ENCODE measurements around the gene EFEMP2.
A peak's percentile ranks its signal among the peaks of the same experiment; 100 is the strongest.

Gene EFEMP2

GRCh38 chr11:65826984-65827735, 45.4 kb downstream of the EFEMP2 start:
- DNase-seq (ENCODE audit: low read depth in 2 of 2), result no peak

- DNase-seq (ENCODE audit: low read depth in 2 of 2), result no peak
Observed at GRCh38 chr11:65822776-65823528, 49.6 kb downstream of the EFEMP2 start.

DNA sequence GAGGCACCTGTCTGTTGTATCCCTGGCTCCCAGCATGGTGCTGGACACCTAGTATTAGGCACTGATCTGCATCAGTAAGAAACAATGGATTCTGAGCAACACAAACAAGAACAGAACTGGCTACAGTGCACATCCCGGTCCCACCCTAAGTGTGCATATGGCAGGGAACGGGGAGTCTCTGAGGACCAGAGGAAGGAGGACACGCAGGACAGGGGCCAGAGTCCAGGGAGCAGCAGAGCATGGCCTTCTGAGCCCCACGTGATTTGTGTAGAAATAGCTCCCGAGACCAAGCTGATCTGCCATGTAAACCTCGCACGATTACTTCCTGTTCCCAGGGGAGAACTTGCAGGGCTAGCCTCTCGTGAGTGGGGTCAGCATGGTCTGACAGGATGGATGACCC, 51.5 kb downstream of the EFEMP2 start:
- no peak for DNase-seq (ENCODE audit: low read depth in 2 of 2)

DNA sequence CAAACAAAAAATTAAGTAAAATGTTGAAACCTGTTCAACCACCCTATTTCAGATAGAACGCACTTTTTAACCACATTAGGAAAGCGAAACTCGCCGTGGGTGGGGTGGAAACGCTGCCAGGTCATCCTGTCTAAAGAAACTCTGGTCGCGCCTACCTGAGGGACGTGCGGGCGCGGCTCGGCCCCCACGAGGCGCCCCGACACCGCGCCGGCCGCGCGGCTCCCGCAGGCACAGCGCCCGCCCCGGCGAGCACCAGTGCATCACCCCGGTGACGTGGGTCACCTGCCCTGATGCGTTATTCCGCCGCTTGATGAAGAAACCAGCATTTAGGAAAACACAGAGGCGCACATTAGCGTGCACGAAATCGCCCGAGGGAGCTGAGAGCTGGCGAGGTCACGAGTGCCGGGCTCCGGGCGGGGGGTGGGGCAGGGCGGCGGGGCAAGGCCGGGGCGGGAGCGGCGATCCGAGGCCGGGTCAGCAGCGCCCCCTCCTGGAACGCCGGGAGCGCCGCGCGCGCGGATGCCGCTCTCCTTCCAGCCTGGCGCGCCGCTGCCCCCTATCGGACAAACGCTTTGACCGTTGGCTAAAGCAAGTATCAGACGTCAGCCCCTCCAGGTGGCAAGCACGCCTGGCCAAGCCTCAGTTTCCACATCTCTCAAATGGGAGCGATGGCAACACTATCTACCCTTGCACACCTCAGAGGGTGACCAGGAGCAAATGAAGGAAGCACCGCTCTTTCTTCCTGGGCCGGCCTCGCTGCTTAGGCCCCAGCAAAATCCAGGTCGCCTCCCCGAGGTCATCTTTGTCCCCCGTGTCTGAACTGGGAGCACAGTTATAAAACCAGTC, 54.5 kb downstream of the EFEMP2 start:
- peak; percentile 92 for DNase-seq (ENCODE audit: low read depth in 2 of 2)

DNA sequence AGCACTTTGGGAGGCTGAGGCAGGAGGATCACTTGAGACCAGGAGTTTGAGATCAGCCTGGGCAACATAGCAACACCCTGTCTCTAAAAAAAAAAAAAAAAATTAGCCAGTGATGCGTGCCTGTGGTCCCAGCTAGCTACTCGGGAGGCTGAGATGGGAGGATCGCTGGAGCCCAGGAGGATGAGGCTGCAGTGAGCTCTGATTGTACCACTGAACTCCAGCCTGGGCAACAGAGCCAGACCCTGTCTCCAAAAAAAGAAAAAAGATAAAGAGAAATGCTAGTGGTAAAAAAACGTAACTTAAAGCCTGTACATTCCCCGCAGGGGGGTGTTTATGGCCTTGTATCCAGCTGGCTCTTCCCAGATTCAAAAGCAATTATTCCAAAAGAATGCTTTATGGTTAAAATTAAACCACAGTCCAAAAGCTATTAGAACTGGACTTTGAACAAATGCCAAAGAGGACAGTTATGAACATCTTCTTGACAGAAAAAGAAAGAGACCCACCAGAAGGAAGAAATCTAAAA, 55.2 kb downstream of the EFEMP2 start:
- DNase-seq (ENCODE audit: low read depth in 2 of 2), result no peak

GRCh38 chr11:65816696-65817095, 55.9 kb downstream of the EFEMP2 start:
- no peak for DNase-seq (ENCODE audit: low read depth in 2 of 2)
